NOMO-1 (cell line): Measurements from ENCODE around the gene SIVA1.

Experiments used
- DNase-seq, 2 experiments: peaks; one replicate each; lab custom pipeline; 2025; ENCODE audit not compliant: unreplicated experiment in 2 of 2; lab: John Stamatoyannopoulos, UW

Gene SIVA1

GRCh38 chr14:104805326-104805678 is 52.4 kb downstream of the SIVA1 start:
- no peak for DNase-seq

DNA sequence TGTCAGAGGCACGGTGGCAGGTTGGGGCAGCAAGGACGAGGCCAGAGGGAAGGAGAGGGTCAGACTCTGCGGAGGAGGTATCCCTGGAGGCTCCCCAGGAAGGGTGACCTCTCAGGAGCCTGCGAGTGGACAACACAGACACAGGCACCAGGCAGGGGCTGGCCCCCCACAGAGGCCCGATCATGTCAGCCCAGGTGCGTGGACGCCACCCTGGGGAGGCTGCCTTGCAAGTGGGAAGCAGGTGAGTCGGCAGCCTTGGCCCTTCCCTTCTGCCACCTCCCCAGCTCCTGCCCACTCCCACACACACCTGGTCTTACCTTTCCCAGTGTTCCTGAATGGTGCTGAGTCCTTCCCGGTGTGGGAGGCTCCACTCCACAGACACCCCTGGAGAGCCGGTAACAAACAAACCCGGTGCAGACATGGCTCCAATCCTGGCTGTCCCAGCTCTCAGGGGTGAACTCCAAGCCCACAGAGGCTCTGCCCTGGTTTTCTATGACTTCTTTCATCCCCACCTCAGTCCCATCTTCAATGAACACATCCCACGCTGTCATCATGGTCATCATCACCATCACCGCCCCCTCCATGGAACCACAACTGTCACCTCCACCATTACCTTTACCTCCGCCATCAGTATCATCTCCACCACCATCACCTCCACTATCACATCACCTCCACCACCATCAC is 53.1 kb downstream of the SIVA1 start:
- no peak for DNase-seq

DNA sequence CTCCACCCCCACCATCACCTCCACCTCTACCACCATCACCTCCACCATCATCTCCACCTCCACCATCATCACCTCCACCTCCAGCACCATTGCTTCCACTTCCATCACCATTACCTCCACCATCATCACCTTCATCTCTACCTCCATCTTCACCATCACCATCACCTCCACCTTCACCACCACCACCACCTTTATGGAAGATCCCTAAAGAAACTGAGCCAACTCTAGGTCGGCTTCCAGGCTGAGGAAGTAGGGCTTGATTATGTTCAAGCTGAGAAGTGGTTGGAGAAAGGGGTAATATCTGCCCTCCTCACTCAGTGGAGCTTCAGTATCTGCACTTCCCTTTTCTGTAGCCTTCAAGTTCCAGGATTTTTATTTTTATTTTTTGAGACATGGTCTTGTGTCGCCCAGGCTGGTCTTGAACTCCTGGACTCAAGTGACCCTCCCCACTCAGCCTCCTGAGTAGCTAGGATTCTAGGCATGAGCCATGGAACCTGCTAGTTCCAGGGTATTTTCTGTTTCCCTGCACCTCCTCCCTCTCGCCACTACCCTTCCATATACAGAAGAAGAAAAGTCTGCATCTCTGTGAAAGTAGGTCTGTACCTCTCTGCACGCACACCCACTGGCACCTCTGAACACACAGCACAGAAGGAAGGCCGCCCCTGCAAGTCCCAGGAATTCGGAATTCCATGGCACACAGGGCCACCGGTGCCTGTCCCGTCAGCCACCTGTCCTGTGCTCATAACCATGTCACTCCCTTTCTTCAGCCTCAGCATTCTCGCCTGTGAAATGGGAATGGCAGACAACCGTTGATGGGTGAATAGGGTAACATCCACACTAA is 53.9 kb downstream of the SIVA1 start:
- DNase-seq = no peak

GRCh38 chr14:104808456-104808855 is 55.5 kb downstream of the SIVA1 start:
- DNase-seq = no peak
